H1 (cell line): ENCODE results near the gene HAPLN3. TPM values are rescaled to one million over a fixed set of nuclear protein-coding genes. Genes with fewer than 3 reads are reported as not detected.

Source experiments
- CTCF ChIA-PET: fragments of 300-600 bp; sonication (Branson Sonifier 250); formaldehyde crosslinking; loops from one replicate; lab custom pipeline; 2021; ENCODE audit not compliant: partially characterized antibody; lab: Charles Lee
- POLR2A ChIA-PET: fragments of 300-600 bp; sonication (Branson Sonifier 250); formaldehyde crosslinking; loops from one replicate; lab custom pipeline; 2021; ENCODE audit warnings: inconsistent platforms; ENCODE audit not compliant: partially characterized antibody; lab: Charles Lee
- DNase-seq, 2 experiments: peaks; one replicate each; pipeline versions ENCODE4 v3.0.0 to v3.0.0-alpha.2; 2010 to 2022; ENCODE audit warnings: low spot score in 2 of 2, low read depth in 1 of 2, mixed read lengths in 1 of 2
- FAIRE-seq: peaks from 2 replicates; lab custom pipeline; 2011; peaks lifted over from hg19 to GRCh38; lab: Jason Lieb, UNC
- H2AFZ ChIP-seq: 2 replicates; pipeline ENCODE4 v1.8.1; 2012; ENCODE audit warnings: low read length, inconsistent platforms
- H2AK5ac ChIP-seq: 2 replicates; pipeline ENCODE4 v1.6.1; 2013; ENCODE audit warnings: low read depth, low read length
- H2BK120ac ChIP-seq: replicated peaks from 2 replicates; pipeline ENCODE3; 2013; ENCODE audit warnings: low read depth, low read length, inconsistent platforms
- H2BK12ac ChIP-seq: 2 replicates; pipeline ENCODE4 v1.6.1; 2013; ENCODE audit warnings: low read depth, low read length
- H2BK15ac ChIP-seq: 2 replicates; pipeline ENCODE4 v1.6.1; 2013; ENCODE audit warnings: low read length
- H2BK20ac ChIP-seq: 2 replicates; pipeline ENCODE4 v1.6.1; 2013; ENCODE audit warnings: low read length
- H2BK5ac ChIP-seq: 2 replicates; pipeline ENCODE4 v1.6.1; 2013; ENCODE audit warnings: low read depth, low read length
- H3K14ac ChIP-seq: 2 replicates; pipeline ENCODE4 v1.6.1; 2013; ENCODE audit warnings: inconsistent platforms; ENCODE audit not compliant: insufficient read length
- H3K18ac ChIP-seq: 2 replicates; pipeline ENCODE4 v1.6.1; 2013; ENCODE audit warnings: low read length; ENCODE audit errors: extremely low read depth
- H3K23ac ChIP-seq: 2 replicates; pipeline ENCODE4 v1.6.1; 2013; ENCODE audit warnings: inconsistent platforms; ENCODE audit not compliant: insufficient read length
- H3K23me2 ChIP-seq: 2 replicates; pipeline ENCODE4 v1.6.1; 2013; ENCODE audit warnings: low read depth, low read length
- H3K27ac ChIP-seq: 2 replicates; pipeline ENCODE4 v1.6.1; 2011; ENCODE audit warnings: low read depth, low read length, inconsistent platforms
- H3K27me3 ChIP-seq, 4 experiments: replicated peaks in 1 of 4; 1 replicate in 1 of 4; 2 replicates in 3 of 4; pipeline versions ENCODE4 v1.6.1 to v1.8.1; 2011 to 2013; ENCODE audit warnings: low read length in 3 of 4, mild to moderate bottlenecking in 3 of 4, inconsistent platforms in 2 of 4, mixed read lengths in 2 of 4, moderate library complexity in 1 of 4; ENCODE audit not compliant: control insufficient read depth in 3 of 4, insufficient read depth in 3 of 4; ENCODE audit errors: extremely low read depth in 1 of 4
- H3K36me3 ChIP-seq, 4 experiments: 2 replicates each; pipeline versions ENCODE4 v1.6.1 to v1.8.1; 2011 to 2013; ENCODE audit warnings: mild to moderate bottlenecking in 4 of 4, low read length in 3 of 4, moderate library complexity in 2 of 4, control low read depth in 1 of 4, inconsistent platforms in 1 of 4; ENCODE audit not compliant: insufficient read depth in 4 of 4, control insufficient read depth in 2 of 4
- H3K4ac ChIP-seq: replicated peaks from 2 replicates; pipeline ENCODE3; 2013; ENCODE audit warnings: low read length, low read depth, mixed read lengths, inconsistent platforms; ENCODE audit not compliant: insufficient read length
- H3K4me1 ChIP-seq, 4 experiments: replicated peaks in 1 of 4; 1 replicate in 1 of 4; 2 replicates in 3 of 4; pipeline versions ENCODE4 v1.6.1 to v1.8.1; 2011 to 2013; ENCODE audit warnings: low read length in 3 of 4, inconsistent platforms in 2 of 4, mixed read lengths in 1 of 4; ENCODE audit not compliant: insufficient read depth in 4 of 4, control insufficient read depth in 3 of 4
- H3K4me2 ChIP-seq, 2 experiments: 2 replicates each; pipeline versions ENCODE4 v1.6.1 to v1.8.1; 2011 to 2013; ENCODE audit warnings: low read depth in 2 of 2, low read length in 2 of 2, control low read depth in 1 of 2, inconsistent platforms in 1 of 2, mild to moderate bottlenecking in 1 of 2; ENCODE audit not compliant: insufficient read depth in 1 of 2
- H3K4me3 ChIP-seq, 4 experiments: fragments of 200-600, 300-600 bp in 1 of 4; sonication (generic), shearing (Covaris generic), sonication (Bioruptor Twin) in 1 of 4; 2 replicates each; pipeline versions ENCODE4 v1.5.1 to v1.8.1; 2011 to 2016; ENCODE audit warnings: low read length in 4 of 4, low read depth in 3 of 4, control low read depth in 2 of 4, inconsistent platforms in 2 of 4, mild to moderate bottlenecking in 2 of 4, mixed read lengths in 1 of 4, moderate library complexity in 1 of 4; ENCODE audit not compliant: insufficient read depth in 2 of 4; ENCODE audit errors: extremely low read depth in 1 of 4
- H3K56ac ChIP-seq: replicated peaks from 2 replicates; pipeline ENCODE3; 2013; ENCODE audit warnings: low read depth, mild to moderate bottlenecking, mixed read lengths, low read length, inconsistent platforms; ENCODE audit not compliant: insufficient read length
- H3K79me1 ChIP-seq: 2 replicates; pipeline ENCODE4 v1.6.1; 2013; ENCODE audit warnings: low read depth, low read length, control low read depth
- H3K79me2 ChIP-seq, 2 experiments: 2 replicates each; pipeline versions ENCODE4 v1.6.1 to v1.8.1; 2012 to 2013; ENCODE audit warnings: low read length in 2 of 2, mild to moderate bottlenecking in 2 of 2, inconsistent platforms in 1 of 2; ENCODE audit not compliant: insufficient read depth in 2 of 2, control insufficient read depth in 1 of 2
- H3K9ac ChIP-seq, 4 experiments: replicated peaks in 1 of 4; 1 replicate in 1 of 4; 2 replicates in 3 of 4; pipeline versions ENCODE4 v1.6.1 to v1.8.1; 2011 to 2013; ENCODE audit warnings: low read depth in 3 of 4, low read length in 3 of 4, control low read depth in 2 of 4, mild to moderate bottlenecking in 2 of 4, moderate library complexity in 2 of 4, inconsistent platforms in 1 of 4; ENCODE audit errors: extremely low read depth in 1 of 4
- H3K9me3 ChIP-seq, 2 experiments: 2 replicates each; pipeline versions ENCODE4 v1.6.1 to v1.8.1; 2012 to 2013; ENCODE audit warnings: mild to moderate bottlenecking in 2 of 2, moderate library complexity in 2 of 2, control low read depth in 1 of 2, inconsistent platforms in 1 of 2, low read depth in 1 of 2, low read length in 1 of 2, mixed read lengths in 1 of 2; ENCODE audit not compliant: insufficient read depth in 2 of 2
- H4K20me1 ChIP-seq, 2 experiments: replicated peaks in 1 of 2; 2 replicates each; pipeline versions ENCODE3 to v1.8.1; 2011 to 2013; ENCODE audit warnings: inconsistent platforms in 2 of 2, low read length in 2 of 2, mild to moderate bottlenecking in 1 of 2; ENCODE audit not compliant: insufficient read depth in 2 of 2, control insufficient read depth in 1 of 2
- H4K5ac ChIP-seq: 2 replicates; pipeline ENCODE4 v1.6.1; 2013; ENCODE audit warnings: low read length, low read depth, mixed read lengths, inconsistent platforms; ENCODE audit not compliant: insufficient read length
- H4K8ac ChIP-seq: 2 replicates; pipeline ENCODE4 v1.8.0; 2013; ENCODE audit warnings: mild to moderate bottlenecking, moderate library complexity, low read length, inconsistent platforms; ENCODE audit not compliant: insufficient read depth; ENCODE audit errors: extremely low read depth
- H4K91ac ChIP-seq: replicated peaks from 2 replicates; pipeline ENCODE3; 2013; ENCODE audit warnings: low read length, mixed read lengths, inconsistent platforms; ENCODE audit not compliant: insufficient read length
- ASH2L ChIP-seq: fragments of 200-600, 300-600 bp; sonication (generic); IDR thresholded peaks from one replicate; pipeline ENCODE4 v1.7.1; 2017; ENCODE audit warnings: low read length
- BACH1 ChIP-seq: IDR thresholded peaks from 2 replicates; pipeline ENCODE4 v1.6.1; 2012; ENCODE audit warnings: low read length, improper control_type of control experiment
- EP300 ChIP-seq, 2 experiments: IDR thresholded peaks; 1 replicate in 1 of 2; 2 replicates in 1 of 2; pipeline ENCODE4 v1.6.1; 2011 to 2012; ENCODE audit warnings: low read depth in 2 of 2, low read length in 2 of 2, mild to moderate bottlenecking in 2 of 2, borderline replicate concordance in 1 of 2, inconsistent platforms in 1 of 2, moderate library complexity in 1 of 2
- EZH2 ChIP-seq: fragments of 200-600 bp; sonication (generic); IDR thresholded peaks from 2 replicates; pipeline ENCODE4 v1.7.1; 2012; ENCODE audit warnings: low read depth, mild to moderate bottlenecking, moderate library complexity, low read length, inconsistent platforms; ENCODE audit not compliant: severe bottlenecking
- GTF2F1 ChIP-seq: IDR thresholded peaks from 2 replicates; pipeline ENCODE4 v1.6.1; 2012; ENCODE audit warnings: low read depth, low read length, improper control_type of control experiment, borderline replicate concordance
- MAFK ChIP-seq: IDR thresholded peaks from 2 replicates; pipeline ENCODE4 v1.6.1; 2012; ENCODE audit warnings: low read depth, mild to moderate bottlenecking, improper control_type of control experiment, low read length
- PHF8 ChIP-seq: fragments of 200-600 bp; sonication (generic); conservative IDR thresholded peaks from 2 replicates; pipeline ENCODE4 v1.7.1; 2012; ENCODE audit warnings: low read depth, mild to moderate bottlenecking, inconsistent platforms, low read length, moderate library complexity
- POLR2A ChIP-seq, 2 experiments: IDR thresholded peaks; 1 replicate in 1 of 2; 2 replicates in 1 of 2; pipeline ENCODE4 v1.6.1; 2011; ENCODE audit warnings: low read depth in 2 of 2, low read length in 2 of 2, mild to moderate bottlenecking in 2 of 2; ENCODE audit errors: control extremely low read depth in 1 of 2
- POLR2AphosphoS5 ChIP-seq: IDR thresholded peaks from 2 replicates; pipeline ENCODE4 v1.6.1; 2011; ENCODE audit warnings: low read depth, low read length
- SIX5 ChIP-seq: IDR thresholded peaks from 2 replicates; pipeline ENCODE4 v1.6.1; 2011; ENCODE audit warnings: mild to moderate bottlenecking, low read depth, low read length
- TAF7 ChIP-seq: optimal IDR thresholded peaks from 2 replicates; pipeline ENCODE3; 2011; ENCODE audit warnings: low read depth, mild to moderate bottlenecking, inconsistent platforms, low read length, moderate library complexity, borderline replicate concordance
- WGBS, 2 experiments: shearing (Covaris generic) in 1 of 2; methylation state at CpG; one replicate each; pipeline versions ENCODE4 v1.1.6 to v1.1.7; 2013 to 2015; ENCODE audit warnings: low lambda C conversion rate in 2 of 2, mixed read lengths in 2 of 2, inconsistent platforms in 1 of 2, low coverage in 1 of 2, missing lambda C conversion rate in 1 of 2; ENCODE audit not compliant: insufficient replicate concordance in 2 of 2, insufficient coverage in 1 of 2, insufficient read length in 1 of 2; ENCODE audit errors: extremely low coverage in 1 of 2, missing lambda C conversion rate in 1 of 2; 5-methylcytosine and 5-hydroxymethylcytosine counted together
- polyA plus RNA-seq, 7 experiments: library from polyadenylated mRNA; depleted of rRNA in 3 of 7; stranded (reverse) in 5 of 7; unstranded in 2 of 7; fragments of >200 nt in 5 of 7; fragments of 200-250 nt in 2 of 7; gene quantifications; 1 replicate in 5 of 7; 2 replicates in 1 of 7; 4 replicates in 1 of 7; pipeline versions ENCODE4 v1.2.1 to v1.2.3, GENCODE V29; 2011 to 2013; ENCODE audit warnings: missing spikeins in 2 of 7, mixed read lengths in 2 of 7
- total RNA-seq: library from RNA; stranded (reverse); fragmentation: NEBNext Ultra II Directional; extraction: Animal tissue kit (Norgen Biotek cat#: 25700); gene quantifications from 2 replicates; pipeline ENCODE4 v1.2.1, GENCODE V29; 2021

Gene HAPLN3
- total and polyA plus RNA-seq, 2 of the 8 experiments (the other 6 are each of a cell fraction or from before 2014, with no cell fraction given): 76.2 to 79.7 TPM

DNA sequence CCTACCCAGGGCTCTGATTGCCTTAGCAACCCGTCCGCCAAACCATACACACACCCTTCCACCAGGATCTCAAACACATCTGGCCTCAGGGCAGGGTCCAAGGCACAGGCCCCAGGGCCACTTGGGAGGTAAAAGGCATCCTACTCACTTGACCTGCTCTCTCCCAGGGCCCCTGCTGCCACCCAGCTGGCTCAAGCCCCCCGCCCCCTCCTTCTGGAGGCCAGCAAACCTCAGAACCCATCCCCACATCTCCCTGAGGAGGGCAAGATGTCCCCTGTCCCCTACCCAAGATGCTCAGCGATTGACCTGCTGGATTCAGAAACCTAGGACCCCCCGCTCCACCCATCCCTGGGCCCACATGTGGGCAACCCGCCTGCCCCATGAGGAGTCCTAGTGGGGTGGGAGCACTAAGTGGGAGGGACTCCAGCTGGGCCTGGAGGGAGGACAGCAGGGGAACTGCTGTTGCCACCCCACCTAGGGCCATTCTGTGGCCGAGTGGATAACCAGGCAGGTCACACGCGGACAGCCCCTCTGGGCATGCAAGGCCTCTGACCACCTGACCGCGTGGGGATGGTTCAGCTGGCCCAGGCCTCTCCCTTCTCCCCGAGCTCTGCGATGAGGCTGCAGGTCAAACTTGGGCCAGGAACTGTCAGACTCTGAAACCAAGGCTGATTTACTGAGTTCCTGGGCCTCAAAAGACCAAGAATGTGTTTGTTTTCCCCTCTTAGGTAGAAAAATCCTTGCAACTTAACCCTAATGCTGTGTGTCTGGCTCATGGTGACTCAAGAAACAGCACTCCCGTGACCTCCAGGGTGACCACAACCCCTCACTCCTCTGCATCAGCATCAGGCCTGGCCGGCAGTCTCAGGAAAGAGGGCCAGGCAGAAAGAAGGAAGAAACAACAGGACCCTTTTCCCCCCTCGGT, 13.6 kb upstream of the HAPLN3 start:
- POLR2A ChIA-PET: interaction anchor here (0.5 to 27.2 kb wide), 12 partner anchors 16 to 242 kb away, joined by 3 to 607 read pairs (median 4); partner anchors contain the start of gene HAPLN3
- peak overlapping the region; percentile 48; the same call in 1 of the 2 replicates for H3K27ac ChIP-seq
- H3K36me3 ChIP-seq: peaks cover 51 to 79% (median 66%) of the 10 kb centered on the region in 4 experiments
- TF ChIP-seq GTF2F1: no peak
- no peak for TF ChIP-seq ASH2L
- no peak for TF ChIP-seq PHF8
- no peak for TF ChIP-seq EP300 (IDR thresholded peaks at IDR 0.05; ENCODE audit: borderline replicate concordance in 1 of 2, low read depth in 2 of 2, low read length in 2 of 2)
- TF ChIP-seq BACH1: no peak
- TF ChIP-seq POLR2AphosphoS5: no peak; the same call in 1 of the 2 replicates
- no peak for TF ChIP-seq SIX5
- TF ChIP-seq MAFK: no peak
- TF ChIP-seq EZH2: no peak
- TF ChIP-seq POLR2A (IDR thresholded peaks at IDR 0.05; ENCODE audit: control extremely low read depth in 1 of 2, low read depth in 2 of 2, low read length in 2 of 2): no peak
- no peak for TF ChIP-seq TAF7

More for the DNA sequence above, 13.6 kb upstream of the HAPLN3 start:
- Histone ChIP-seq H4K20me1 (peaks cover 46 to 57% of the 10 kb centered on the region in 2 experiments), H2BK120ac (no peak overlapping the region), H2AFZ (no peak overlapping the region), H3K56ac (no peak overlapping the region), H3K23ac (no peak overlapping the region), H2BK12ac (no peak overlapping the region), H3K9ac (no peak overlapping the region; a peak in 1 of 7 replicates), H3K9me3 (no peaks in the 10 kb centered on the region), H3K4me2 (peak overlapping the region; percentile 70 to 89), H3K4ac (no peak overlapping the region), H3K18ac (no peak overlapping the region), H2BK5ac (peak overlapping the region; percentile 52; the same call in 1 of the 2 replicates), H3K79me2 (peaks cover 11 to 78% of the 10 kb centered on the region in 2 experiments), H2BK15ac (no peak overlapping the region), H3K79me1 (peaks cover 28% of the 10 kb centered on the region), H3K4me1 (peaks cover 2 to 36% (median 28%) of the 10 kb centered on the region in 4 experiments), H4K8ac (no peak overlapping the region), H3K14ac (no peak overlapping the region), H3K27me3 (no peaks in the 10 kb centered on the region), H3K4me3 (peak overlapping the region in 1 of 4 experiments; percentile 89; a peak in 2 of 8 replicates), H2BK20ac (no peak overlapping the region), H3K23me2 (peaks cover 9% of the 10 kb centered on the region; the same call in 1 of the 2 replicates), H4K91ac (no peak overlapping the region), H4K5ac (no peak overlapping the region), H2AK5ac (no peak overlapping the region)
- 92% methylated on average over 16 of the region's 16 CpGs; no CpG with 5 or more reads in 1 of the 2 experiments for WGBS, 2 experiments
- DNase-seq: no peak
- no peak for FAIRE-seq
- CTCF ChIA-PET: interaction anchor here (0.6 to 2.0 kb wide), 14 partner anchors 12 to 262 kb away, joined by 3 to 8 read pairs (median 5); no protein-coding TSS in a partner anchor
